Lung (tissue), 12 donors: ENCODE data around the gene RARS1. TPM values are rescaled to one million over a fixed set of nuclear protein-coding genes. Genes with fewer than 3 reads are reported as not detected.

ENCODE experiments used
- ATAC-seq: fragments of 200-7000 bp; cut with Tn5 transposase; one replicate; pipeline ENCODE4 v1.9.1; 2020; ENCODE audit warnings: moderate number of reproducible peaks; ENCODE audit not compliant: insufficient read depth, low FRiP score
- DNase-seq, 3 donors: peaks; one replicate each; pipeline ENCODE4 v3.0.0-alpha.2; 2013 to 2017
- H3K27ac ChIP-seq, 2 donors: one replicate each; pipeline ENCODE4 v1.5.1; 2013; ENCODE audit warnings: mild to moderate bottlenecking in 2 of 2, moderate library complexity in 2 of 2, control low read depth in 1 of 2, inconsistent platforms in 1 of 2, low read depth in 1 of 2, low read length in 1 of 2
- H3K27me3 ChIP-seq, 3 donors: one replicate each; pipeline ENCODE4 v1.5.1; 2013; ENCODE audit warnings: low read length in 2 of 3; ENCODE audit not compliant: control insufficient read depth in 3 of 3, insufficient read depth in 3 of 3
- H3K36me3 ChIP-seq, 4 donors: one replicate each; pipeline ENCODE4 v1.5.1; 2013; ENCODE audit warnings: low read length in 4 of 4, mild to moderate bottlenecking in 1 of 4, moderate library complexity in 1 of 4; ENCODE audit not compliant: control insufficient read depth in 4 of 4, insufficient read depth in 4 of 4
- H3K4me1 ChIP-seq, 5 donors: one replicate each; pipeline ENCODE4 v1.5.1; 2013; ENCODE audit warnings: low read length in 5 of 5, mild to moderate bottlenecking in 2 of 5, moderate library complexity in 1 of 5; ENCODE audit not compliant: control insufficient read depth in 5 of 5, insufficient read depth in 5 of 5
- H3K4me3 ChIP-seq: one replicate; pipeline ENCODE4 v1.5.1; 2013; ENCODE audit warnings: mild to moderate bottlenecking, control low read depth, moderate library complexity
- H3K9ac ChIP-seq, 2 donors: one replicate each; pipeline ENCODE4 v1.5.1; 2013; ENCODE audit warnings: low read length in 2 of 2, control low read depth in 1 of 2; ENCODE audit not compliant: insufficient read depth in 1 of 2
- H3K9me3 ChIP-seq, 4 donors: one replicate each; pipeline ENCODE4 v1.5.1; 2013; ENCODE audit warnings: low read length in 3 of 4, mild to moderate bottlenecking in 1 of 4, moderate library complexity in 1 of 4; ENCODE audit not compliant: control insufficient read depth in 4 of 4, insufficient read depth in 3 of 4
- CTCF ChIP-seq: IDR thresholded peaks from 2 replicates; pipeline ENCODE4 v1.5.1; 2012; ENCODE audit warnings: mild to moderate bottlenecking; ENCODE audit errors: control extremely low read depth, extremely low read depth
- WGBS, 2 donors: extraction: QIAGEN DNeasy Blood & Tissue Kit; methylation state at CpG; one replicate each; pipeline ENCODE4 v1.1.7; 2013; 5-methylcytosine and 5-hydroxymethylcytosine counted together
- polyA plus RNA-seq, 2 donors: library from polyadenylated mRNA; stranded (reverse); fragments of 200-250 nt; gene quantifications; one replicate each; pipeline ENCODE4 v1.2.1, GENCODE V29; 2013
- total RNA-seq, 2 donors: library from RNA; depleted of rRNA in 1 of 2; stranded (reverse); fragments of >200 nt in 1 of 2; gene quantifications; one replicate each; pipeline ENCODE4 v1.2.1, GENCODE V29; 2014 to 2021
- donor health status: control.
- donor health status: control.
- donor health status: Bipolar disorder and iron deficiency.
- donor health status: healthy.
- donor health status: DM: yes; HTN: yes; CAD: no.

The RARS1 gene
- total and polyA plus RNA-seq, 4 donors: 28.5 to 116 (median 47.7) TPM

DNA sequence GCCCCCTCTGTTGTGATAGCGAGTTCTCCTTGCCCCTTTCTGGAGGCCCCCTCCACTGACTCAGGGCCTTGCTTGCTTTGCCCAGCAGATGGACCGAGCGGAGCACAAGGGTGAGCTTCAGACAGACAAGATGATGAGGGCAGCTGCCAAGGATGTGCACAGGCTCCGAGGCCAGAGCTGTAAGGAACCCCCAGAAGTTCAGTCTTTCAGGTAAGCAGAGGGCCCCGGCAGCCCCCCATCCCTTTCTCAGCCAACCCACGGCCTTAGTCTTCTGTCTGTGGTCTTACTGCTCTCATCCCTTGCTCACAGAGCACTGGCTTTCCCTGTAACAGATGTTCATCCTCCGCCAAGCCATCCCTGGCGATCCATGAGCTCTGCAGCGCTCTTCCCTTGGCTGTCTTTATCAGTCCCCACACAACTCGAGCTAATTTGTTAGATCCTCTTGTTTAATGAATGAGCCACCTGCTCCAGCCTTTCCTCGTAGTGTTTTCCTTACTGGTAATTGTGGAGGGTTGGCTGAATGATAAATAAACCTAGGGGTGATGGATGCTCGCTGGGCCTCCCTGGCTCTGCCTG, 18.4 kb upstream of the RARS1 start:
- DNase-seq (no peak), ATAC-seq (no peak)
- Histone ChIP-seq H3K4me1 (no peaks in the 10 kb centered on the region), H3K9ac (no peak overlapping the region), H3K27me3 (no peaks in the 10 kb centered on the region), H3K9me3 (no peaks in the 10 kb centered on the region), H3K36me3 (peaks cover 0 to 4% (median 1%) of the 10 kb centered on the region in 4 donors), H3K4me3 (no peak overlapping the region), H3K27ac (no peak overlapping the region)
- TF ChIP-seq CTCF: no peak
- 81 to 90% methylated on average over 12 of the region's 12 CpGs for WGBS, 2 donors

GRCh38 chr5:168468836-168469235, 17.4 kb upstream of the RARS1 start:
- 79 to 84% methylated on average over 8 of the region's 8 CpGs for WGBS, 2 donors
- Histone ChIP-seq H3K27ac (no peak overlapping the region), H3K9ac (no peak overlapping the region), H3K4me1 (no peaks in the 10 kb centered on the region), H3K4me3 (no peak overlapping the region), H3K36me3 (peaks cover 0 to 4% (median 1%) of the 10 kb centered on the region in 4 donors), H3K9me3 (no peaks in the 10 kb centered on the region), H3K27me3 (no peaks in the 10 kb centered on the region)
- no peak for ATAC-seq
- no peak for DNase-seq
- TF ChIP-seq CTCF: no peak

DNA sequence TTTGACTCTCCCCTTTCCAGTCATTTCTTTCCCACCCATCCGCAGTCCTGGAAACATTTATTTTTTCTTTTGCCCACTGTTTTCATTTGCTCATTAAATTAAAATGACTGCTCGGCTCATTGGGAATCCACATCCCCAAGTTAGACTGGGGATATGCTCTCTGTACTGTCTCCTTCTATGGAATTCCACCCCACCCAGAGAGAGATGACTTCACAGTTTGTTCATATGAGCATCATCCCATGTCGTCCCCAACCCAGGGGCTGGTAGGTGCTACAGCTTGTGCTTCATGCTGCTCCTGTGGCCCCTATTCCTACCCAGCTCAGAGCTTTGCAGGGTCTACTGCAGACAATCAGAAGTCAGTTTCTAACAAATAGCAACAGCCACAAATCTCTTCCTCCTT, 16.5 kb upstream of the RARS1 start:
- no peak overlapping the region for H3K9ac ChIP-seq
- no peak overlapping the region for H3K4me3 ChIP-seq
- ATAC-seq (no peak), DNase-seq (no peak)
- 88 to 96% methylated on average over 3 of the region's 3 CpGs for WGBS, 2 donors
- H3K36me3 ChIP-seq: peaks cover 0 to 4% (median 1%) of the 10 kb centered on the region in 4 donors
- H3K9me3 ChIP-seq: no peaks in the 10 kb centered on the region
- no peaks in the 10 kb centered on the region for H3K4me1 ChIP-seq
- TF ChIP-seq CTCF: no peak
- H3K27me3 ChIP-seq: no peaks in the 10 kb centered on the region
- no peak overlapping the region for H3K27ac ChIP-seq

- H3K27me3 ChIP-seq: no peaks in the 10 kb centered on the region
- ATAC-seq: no peak
- no peak overlapping the region for H3K27ac ChIP-seq
- no peak overlapping the region for H3K4me3 ChIP-seq
- H3K9me3 ChIP-seq: no peaks in the 10 kb centered on the region
- H3K9ac ChIP-seq: no peak overlapping the region
- H3K4me1 ChIP-seq: no peaks in the 10 kb centered on the region
- DNase-seq: no peak
- peaks cover 0 to 4% (median 0%) of the 10 kb centered on the region in 4 donors for H3K36me3 ChIP-seq
- TF ChIP-seq CTCF: no peak
- 88 to 89% methylated on average over 4 of the region's 4 CpGs for WGBS, 2 donors
Observed at GRCh38 chr5:168471785-168472184, 14.5 kb upstream of the RARS1 start.
